PFSK-1 (cell line): ENCODE results near the gene BRI3.

Source experiments
- FOXP2 ChIP-seq: optimal IDR thresholded peaks from 2 replicates; pipeline ENCODE3; 2011; ENCODE audit warnings: borderline replicate concordance, control low read depth, inconsistent platforms; ENCODE audit not compliant: insufficient read depth; ENCODE audit errors: extremely low read length, extremely low read depth
- POLR2AphosphoS5 ChIP-seq: IDR thresholded peaks from 2 replicates; pipeline ENCODE4 v1.6.1; 2012; ENCODE audit warnings: low read depth, mild to moderate bottlenecking, control low read depth, low read length, moderate library complexity
- REST ChIP-seq, 2 experiments: IDR thresholded peaks; 2 replicates each; pipeline versions ENCODE4 v1.6.1 to v1.8.0; 2011 to 2012; ENCODE audit warnings: low read depth in 2 of 2, low read length in 2 of 2, control low read depth in 1 of 2, inconsistent platforms in 1 of 2, mild to moderate bottlenecking in 1 of 2, moderate library complexity in 1 of 2; ENCODE audit not compliant: insufficient read depth in 1 of 2
- SIN3A ChIP-seq: IDR thresholded peaks from 2 replicates; pipeline ENCODE4 v1.6.1; 2012; ENCODE audit warnings: mild to moderate bottlenecking, low read length, moderate library complexity, borderline replicate concordance; ENCODE audit not compliant: insufficient read depth
- TAF1 ChIP-seq: IDR thresholded peaks from 2 replicates; pipeline ENCODE4 v1.6.1; 2012; ENCODE audit warnings: low read length, control low read depth, borderline replicate concordance; ENCODE audit not compliant: insufficient read depth

BRI3 gene

GRCh38 chr7:98248156-98248555 is 33.3 kb upstream of the BRI3 start:
- TF ChIP-seq FOXP2 (no peak), POLR2AphosphoS5 (no peak), REST (IDR thresholded peaks at IDR 0.05; ENCODE audit: insufficient read depth in 1 of 2, low read depth in 2 of 2, low read length in 2 of 2) (no peak), TAF1 (no peak)

GRCh38 chr7:98249106-98249505 is 32.4 kb upstream of the BRI3 start:
- TF ChIP-seq POLR2AphosphoS5: peak; percentile 37; the same call in 1 of the 2 replicates
- TF ChIP-seq REST (IDR thresholded peaks at IDR 0.05; ENCODE audit: insufficient read depth in 1 of 2, low read depth in 2 of 2, low read length in 2 of 2): no peak

- no peak for TF ChIP-seq POLR2AphosphoS5
- no peak for TF ChIP-seq REST (IDR thresholded peaks at IDR 0.05; ENCODE audit: insufficient read depth in 1 of 2, low read depth in 2 of 2, low read length in 2 of 2)
- no peak for TF ChIP-seq SIN3A
- no peak for TF ChIP-seq FOXP2
- TF ChIP-seq TAF1: no peak
Observed at GRCh38 chr7:98250789-98251188, 30.7 kb upstream of the BRI3 start.

GRCh38 chr7:98251231-98251600 is 30.3 kb upstream of the BRI3 start:
- TF ChIP-seq TAF1 (no peak), REST (IDR thresholded peaks at IDR 0.05; ENCODE audit: insufficient read depth in 1 of 2, low read depth in 2 of 2, low read length in 2 of 2) (no peak)

GRCh38 chr7:98251601-98252424 is 29.7 kb upstream of the BRI3 start, which contains the start of gene TECPR1:
Gene TECPR1, minus strand, starts transcription at chr7:98252232. Its CDS starts 6,086 bp downstream, at chr7:98246146.
- TF ChIP-seq POLR2AphosphoS5 (peak; percentile 62; the same call in 1 of the 2 replicates), SIN3A (no peak), FOXP2 (peak; percentile 83), REST (IDR thresholded peaks at IDR 0.05; ENCODE audit: insufficient read depth in 1 of 2, low read depth in 2 of 2, low read length in 2 of 2) (no peak), TAF1 (no peak)
